Hypothalamus (tissue), 51 donors: ENCODE measurements around the gene MYOF.
"Not testable (repeated sequence)": the region's sequence is repeated elsewhere in the genome, so short reads cannot be mapped to it uniquely, and the experiment has no call there.

Experiments
- DNase-seq, 51 donors: peaks; one replicate each; lab custom pipeline; 2025; lab: John Stamatoyannopoulos, UW

MYOF gene

DNA sequence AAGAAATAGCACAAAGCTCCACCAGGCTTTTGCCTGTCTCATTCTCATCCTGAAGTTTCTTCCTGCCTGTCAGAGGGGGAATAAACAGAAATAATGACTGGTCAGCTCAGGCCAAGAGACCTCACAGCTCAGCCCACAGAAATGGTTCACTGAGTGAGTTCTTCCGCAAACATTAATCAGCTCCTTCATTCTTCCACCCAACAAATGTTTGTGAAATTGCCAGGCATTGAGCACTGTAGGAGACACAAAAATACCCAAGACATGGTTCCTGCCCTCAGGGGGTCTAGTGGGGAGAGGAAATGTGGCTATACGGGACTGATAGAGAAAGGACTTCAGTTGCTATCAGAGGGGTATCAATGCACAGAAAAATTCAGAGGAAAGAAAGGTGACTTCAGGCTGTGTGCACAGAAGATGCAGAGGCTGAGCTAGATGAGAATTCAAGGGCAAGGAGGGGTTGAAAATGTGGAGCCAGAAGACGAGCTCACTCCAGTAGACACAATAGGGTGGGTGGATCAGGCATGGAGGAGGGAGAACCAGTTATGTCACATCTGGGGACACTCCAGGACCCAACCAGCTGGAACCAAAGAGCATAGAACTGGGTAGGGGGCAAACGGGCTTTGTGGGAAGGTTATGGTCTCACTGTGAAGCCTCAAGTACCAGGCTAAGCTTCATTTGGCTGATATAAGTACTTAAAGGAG, 20.9 kb downstream of the MYOF start:
- DNase-seq: no peak

- DNase-seq: no peak
Observed at GRCh38 chr10:93459466-93459865, 22.7 kb downstream of the MYOF start.

- peak in 3 of 51 donors; percentile 16 to 63 (median 16) for DNase-seq
Observed at GRCh38 chr10:93458821-93459257, 23.3 kb downstream of the MYOF start.

DNA sequence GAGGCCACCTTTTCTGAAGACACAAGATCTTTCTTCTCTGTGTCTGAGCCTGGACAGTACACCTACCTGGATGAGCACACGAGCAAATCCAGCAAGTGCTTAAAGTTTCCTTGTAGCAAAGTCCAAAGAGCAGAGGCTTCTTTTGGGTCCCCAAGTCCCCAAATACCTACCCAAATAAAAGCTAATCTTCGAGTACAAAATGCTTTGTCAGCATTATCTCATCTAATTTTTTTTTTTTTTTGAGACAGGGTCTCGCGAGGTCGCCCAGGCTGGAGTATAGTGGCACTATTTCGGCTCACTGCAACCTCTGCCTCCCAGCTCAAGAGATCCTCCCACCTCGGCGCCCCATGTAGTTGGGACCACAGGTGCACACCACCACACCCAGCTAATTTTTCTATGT, 24.6 kb downstream of the MYOF start:
- no peak for DNase-seq

- no peak for DNase-seq
Observed at GRCh38 chr10:93456480-93456879, 25.7 kb downstream of the MYOF start.

DNA sequence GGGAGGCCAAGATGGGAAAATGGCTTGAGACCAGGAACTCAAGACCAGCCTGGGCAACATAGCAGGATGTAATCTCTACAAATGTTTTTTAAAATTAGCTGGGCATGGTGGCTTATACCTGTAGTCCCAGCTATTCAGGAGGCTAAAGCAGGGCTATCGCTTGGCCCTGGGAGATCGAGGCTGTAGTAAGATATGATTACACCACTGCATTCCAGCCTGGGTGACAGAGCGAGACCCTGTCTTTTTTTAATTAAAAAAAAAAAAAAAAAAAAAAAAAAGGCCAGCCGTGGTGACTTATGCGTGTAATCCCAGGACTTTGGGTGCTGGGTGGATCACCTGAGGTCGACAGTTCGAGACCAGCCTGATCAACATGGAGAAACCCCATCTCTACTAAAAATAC, 27.4 kb downstream of the MYOF start:
- no peak for DNase-seq

DNA sequence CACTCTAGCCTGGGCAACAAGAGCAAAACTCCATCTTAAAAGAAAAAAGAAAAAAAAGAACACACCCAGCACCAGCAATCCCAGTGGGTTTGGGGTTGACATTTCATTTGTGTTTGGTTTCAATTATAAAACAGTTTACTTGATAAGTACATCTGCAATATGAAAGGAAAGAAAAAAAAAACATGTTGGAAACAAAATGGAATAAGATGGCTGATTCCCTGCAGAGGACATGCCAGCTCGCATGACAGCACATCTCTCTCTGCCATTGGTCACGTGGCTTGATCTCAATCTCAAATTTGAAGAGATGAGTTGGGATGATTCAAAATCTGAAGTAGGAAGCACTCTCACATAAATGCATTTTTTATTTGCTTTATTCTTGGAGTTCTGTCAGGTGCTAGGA, 28.0 kb downstream of the MYOF start:
- no peak for DNase-seq

DNA sequence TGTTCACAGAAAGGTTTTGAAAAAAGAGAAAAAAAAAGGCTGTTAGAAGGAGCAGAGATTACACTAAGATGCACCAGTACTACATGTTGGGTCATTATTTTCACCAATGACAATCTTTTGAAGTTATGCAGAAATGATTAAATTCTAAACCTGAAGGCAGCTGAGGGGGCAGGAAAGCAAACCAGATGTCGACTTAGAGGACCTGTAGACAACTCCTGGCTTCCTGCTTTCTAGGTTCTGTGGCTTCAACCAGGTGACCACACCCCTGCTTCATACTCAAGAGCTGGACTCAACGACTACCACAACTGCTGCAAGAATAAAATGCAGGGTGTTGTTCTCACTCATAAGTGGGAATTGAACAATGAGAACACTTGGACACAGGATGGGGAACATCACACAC, 30.0 kb downstream of the MYOF start:
- DNase-seq: no peak

GRCh38 chr10:93451244-93451947, 30.7 kb downstream of the MYOF start:
- DNase-seq: no peak

- DNase-seq: no peak
Observed at GRCh38 chr10:93447970-93448369, 34.2 kb downstream of the MYOF start.

GRCh38 chr10:93447019-93447418, 35.1 kb downstream of the MYOF start:
- no peak for DNase-seq

GRCh38 chr10:93445978-93446720, 36.0 kb downstream of the MYOF start:
- no peak for DNase-seq

DNA sequence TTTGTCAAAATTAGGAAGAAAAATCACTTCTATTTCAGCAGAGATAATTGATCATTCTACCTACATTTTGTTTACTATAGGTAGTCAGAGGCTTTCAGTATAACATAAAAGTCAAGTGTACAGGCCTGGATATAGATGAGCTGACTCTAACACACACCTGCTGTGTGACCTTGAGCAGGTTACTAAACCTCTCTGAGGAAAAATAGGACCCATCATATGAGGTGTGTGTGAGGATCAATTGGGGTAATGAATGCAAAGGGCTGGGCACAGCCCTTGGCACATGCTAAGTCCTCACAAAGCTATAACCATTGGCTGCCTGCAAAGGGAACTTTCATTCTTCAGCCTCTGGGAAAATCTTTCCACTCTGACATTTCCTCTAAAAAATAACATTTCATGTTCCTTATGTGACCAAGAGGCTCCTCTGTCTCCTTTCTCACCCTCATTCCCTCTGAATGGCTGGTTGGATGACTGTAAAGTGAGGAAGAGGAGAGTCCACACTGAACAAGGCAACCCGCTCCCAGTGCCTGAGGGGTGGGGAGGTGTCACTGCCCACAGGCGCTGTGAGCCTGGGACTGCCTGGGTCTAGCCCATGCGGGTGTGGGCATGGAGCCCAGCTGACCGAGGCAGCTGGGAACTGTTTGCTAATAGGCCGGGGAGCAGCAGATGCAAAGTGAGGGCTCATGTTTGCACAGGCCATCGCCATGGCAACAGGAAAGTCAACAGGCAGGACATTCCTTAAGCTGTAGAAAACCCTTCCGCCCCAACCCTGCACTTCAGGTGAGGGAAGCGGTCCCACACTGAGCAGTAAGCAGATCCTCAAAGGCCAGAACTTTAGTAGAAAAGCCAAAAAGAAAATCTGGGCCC, 36.8 kb downstream of the MYOF start:
- peak in 41 of 51 donors; percentile 6 to 82 (median 45) for DNase-seq

DNA sequence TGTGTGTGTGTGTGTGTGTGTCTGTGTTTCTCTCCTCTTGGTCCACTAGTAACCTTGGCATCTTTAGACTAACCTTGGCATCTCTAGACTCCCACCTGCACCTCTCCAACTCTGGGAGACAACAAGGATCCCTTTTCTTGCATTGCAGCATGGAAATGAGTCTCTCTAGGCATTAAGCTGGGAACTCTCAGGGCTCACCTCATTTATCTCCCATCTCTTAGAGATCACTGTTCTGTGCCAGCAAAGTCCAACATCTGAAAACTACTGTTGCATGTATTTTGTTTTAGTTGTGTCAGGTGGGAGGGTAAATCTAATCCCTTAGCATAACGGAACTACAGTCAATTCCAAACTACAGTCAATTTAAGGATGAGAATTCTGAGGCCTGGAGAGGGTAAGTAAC, 38.7 kb downstream of the MYOF start:
- DNase-seq: no peak

DNA sequence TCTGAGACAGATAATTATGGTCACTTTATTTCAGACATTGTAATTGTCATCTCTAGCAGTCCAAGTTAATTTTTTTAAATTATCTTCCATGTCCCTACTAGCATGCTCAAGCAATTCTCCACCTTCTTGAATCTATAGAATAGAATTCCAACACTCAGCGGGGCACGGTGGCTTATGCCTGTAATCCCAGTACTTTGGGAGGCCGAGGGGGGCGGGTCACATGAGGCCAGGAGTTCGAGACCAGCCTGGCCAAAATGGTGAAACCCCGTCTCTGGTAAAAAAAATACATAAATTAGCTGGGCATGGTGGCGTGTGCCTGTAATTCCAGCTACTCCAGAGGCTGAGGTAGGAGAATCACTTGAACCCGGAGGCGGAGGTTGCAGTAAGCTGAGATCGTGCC, 39.4 kb downstream of the MYOF start:
- DNase-seq: not testable (repeated sequence)

GRCh38 chr10:93440591-93441091, 41.5 kb downstream of the MYOF start:
- DNase-seq: no peak

DNA sequence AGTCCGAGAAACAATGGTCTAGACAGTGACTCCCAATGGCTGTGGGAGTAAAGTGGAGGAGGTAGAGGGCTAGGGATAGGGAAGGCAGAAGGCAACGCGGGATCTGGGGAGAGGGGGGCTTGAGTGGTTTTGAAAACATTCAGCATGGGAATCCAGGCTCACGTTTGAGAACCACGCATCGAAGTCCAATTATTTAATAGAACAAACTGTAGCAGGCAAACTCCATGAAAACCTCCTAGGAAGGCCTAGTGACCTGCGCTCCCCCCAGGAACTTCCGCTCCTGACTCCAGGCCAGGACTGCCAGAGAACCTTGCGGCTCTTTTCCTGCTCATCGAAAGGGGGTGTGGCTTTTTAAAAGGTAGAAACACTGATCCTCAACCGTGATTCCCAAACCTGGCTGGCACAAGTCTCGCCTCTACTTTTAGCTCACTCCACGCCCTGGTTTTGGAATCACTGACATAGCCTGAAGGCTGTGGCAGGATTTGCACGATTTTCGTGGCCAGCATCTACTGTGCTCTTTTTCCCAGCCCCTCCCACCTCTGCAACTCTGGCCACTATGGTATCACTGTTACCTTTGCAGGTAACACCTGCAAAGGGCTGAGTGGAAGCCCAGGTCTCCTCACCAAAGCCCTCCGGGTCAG, 43.4 kb downstream of the MYOF start:
- no peak for DNase-seq

DNA sequence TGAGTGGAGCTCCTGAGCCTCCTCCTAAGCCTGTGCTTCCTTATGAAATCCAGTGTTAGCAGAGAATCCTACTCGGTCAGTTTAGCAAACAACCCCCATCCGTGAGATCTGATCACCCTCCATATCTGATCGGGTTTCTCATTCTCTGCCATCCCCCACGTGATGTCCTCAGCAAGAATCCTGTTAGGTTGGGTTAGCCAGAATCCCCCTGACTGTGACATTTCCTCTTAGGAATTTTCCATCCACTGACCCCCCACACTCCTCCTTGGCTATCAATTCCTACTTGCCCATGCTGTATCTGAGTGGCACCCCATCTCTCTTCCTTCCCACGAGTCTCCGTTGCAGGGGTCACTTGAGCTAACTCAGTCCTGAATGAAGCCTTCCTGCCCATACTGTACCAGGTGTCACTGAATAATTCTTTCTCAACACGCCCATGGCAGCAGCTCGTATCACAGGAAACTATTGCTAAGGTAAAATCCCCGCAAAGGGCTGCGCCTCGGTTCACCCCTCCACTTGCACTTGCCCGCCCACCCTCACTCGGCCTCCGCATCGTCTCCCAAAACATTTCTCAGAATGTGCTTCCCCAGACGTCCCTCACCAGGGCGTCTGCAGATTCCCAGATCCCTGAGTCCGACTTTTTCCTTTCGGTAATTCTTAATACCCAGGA, 44.1 kb downstream of the MYOF start:
- DNase-seq: no peak
